WTC11 (cell line): Measurements from ENCODE around the gene FMN2. TPM values are rescaled to one million over a fixed set of nuclear protein-coding genes. Genes with fewer than 3 reads are reported as not detected.

Experiments
- ATAC-seq: fragments of 200-7000 bp; cut with Tn5 transposase; 2 replicates; pipeline ENCODE4 v1.10.0; 2021; ENCODE audit warnings: mild to moderate bottlenecking, moderate library complexity
- CTCF ChIA-PET: fragments of 300-600 bp; sonication (Branson Sonifier 250); formaldehyde crosslinking; loops from one replicate; lab custom pipeline; 2021; ENCODE audit warnings: antibody characterized with exemption; lab: Charles Lee
- POLR2A ChIA-PET: fragments of 350-600 bp; sonication (Branson Sonifier 250); formaldehyde crosslinking; loops from one replicate; lab custom pipeline; 2021; ENCODE audit warnings: antibody characterized with exemption; lab: Charles Lee
- DNase-seq: peaks from one replicate; pipeline ENCODE4 v3.0.0; 2021; ENCODE audit warnings: low spot score
- H3K27ac Mint-ChIP-seq: 2 replicates; pipeline ENCODE4 v1.8.0; 2021; ENCODE audit warnings: mixed read lengths
- H3K27me3 Mint-ChIP-seq: 2 replicates; pipeline ENCODE4 v1.8.0; 2021; ENCODE audit warnings: low read depth, mild to moderate bottlenecking, moderate library complexity, mixed read lengths
- H3K36me3 Mint-ChIP-seq: 2 replicates; pipeline ENCODE4 v1.8.0; 2021; ENCODE audit warnings: mixed read lengths
- H3K4me1 Mint-ChIP-seq: 2 replicates; pipeline ENCODE4 v1.8.0; 2022; ENCODE audit warnings: mixed read lengths
- H3K4me3 Mint-ChIP-seq: 2 replicates; pipeline ENCODE4 v1.8.0; 2021; ENCODE audit warnings: mild to moderate bottlenecking, moderate library complexity, mixed read lengths
- H3K9me3 Mint-ChIP-seq: 2 replicates; pipeline ENCODE4 v1.8.0; 2021; ENCODE audit warnings: mixed read lengths
- AFF4 ChIP-seq: sonication (generic); formaldehyde crosslinking; IDR thresholded peaks from 2 replicates; pipeline ENCODE4 v1.8.1; 2023; ENCODE audit warnings: mild to moderate bottlenecking, missing genetic modification reagents, borderline replicate concordance
- AR ChIP-seq: fragments of 250-450 bp; sonication (Bioruptor Pico); IDR thresholded peaks from 2 replicates; pipeline ENCODE4 v1.9.0; 2021; ENCODE audit warnings: mild to moderate bottlenecking
- ATF3 ChIP-seq: sonication (generic); formaldehyde crosslinking; conservative IDR thresholded peaks from 2 replicates; pipeline ENCODE4 v1.8.1; 2022; ENCODE audit warnings: mild to moderate bottlenecking, missing genetic modification reagents
- ATF6 ChIP-seq: sonication (generic); formaldehyde crosslinking; IDR thresholded peaks from 2 replicates; pipeline ENCODE4 v1.8.1; 2023; ENCODE audit warnings: mild to moderate bottlenecking, missing genetic modification reagents
- CDX4 ChIP-seq: fragments of 250-450 bp; sonication (Bioruptor Pico); IDR thresholded peaks from 2 replicates; pipeline ENCODE4 v1.9.0; 2021; ENCODE audit warnings: moderate library complexity, mild to moderate bottlenecking, inconsistent platforms, borderline replicate concordance
- ETV6 ChIP-seq: sonication (generic); formaldehyde crosslinking; IDR thresholded peaks from 2 replicates; pipeline ENCODE4 v1.8.1; 2022; ENCODE audit warnings: mild to moderate bottlenecking, missing genetic modification reagents
- FOXJ3 ChIP-seq: sonication (generic); formaldehyde crosslinking; IDR thresholded peaks from 2 replicates; pipeline ENCODE4 v1.9.0; 2021; ENCODE audit warnings: missing genetic modification reagents, mild to moderate bottlenecking, borderline replicate concordance
- GRHL2 ChIP-seq: fragments of 250-450 bp; sonication (Bioruptor Pico); IDR thresholded peaks from 2 replicates; pipeline ENCODE4 v1.8.0; 2022; ENCODE audit warnings: mild to moderate bottlenecking, moderate library complexity; ENCODE audit not compliant: insufficient replicate concordance, severe bottlenecking
- IRF1 ChIP-seq: sonication (generic); formaldehyde crosslinking; IDR thresholded peaks from 2 replicates; pipeline ENCODE4 v1.8.0; 2023; ENCODE audit warnings: missing genetic modification reagents
- IRF2 ChIP-seq: sonication (generic); formaldehyde crosslinking; IDR thresholded peaks from 2 replicates; pipeline ENCODE4 v1.8.0; 2022; ENCODE audit warnings: low read depth, missing genetic modification reagents, borderline replicate concordance
- JUN ChIP-seq: sonication (generic); formaldehyde crosslinking; IDR thresholded peaks from 2 replicates; pipeline ENCODE4 v1.8.0; 2023; ENCODE audit warnings: mild to moderate bottlenecking, missing genetic modification reagents
- NFYB ChIP-seq: sonication (generic); formaldehyde crosslinking; conservative IDR thresholded peaks from 2 replicates; pipeline ENCODE4 v1.8.0; 2022; ENCODE audit warnings: low read depth, missing genetic modification reagents
- NR2C2 ChIP-seq: sonication (generic); formaldehyde crosslinking; IDR thresholded peaks from 2 replicates; pipeline ENCODE4 v1.8.0; 2022; ENCODE audit warnings: mild to moderate bottlenecking, missing genetic modification reagents
- SOX15 ChIP-seq: fragments of 250-450 bp; sonication (Bioruptor Pico); IDR thresholded peaks from 2 replicates; pipeline ENCODE4 v1.9.0; 2021; ENCODE audit warnings: mild to moderate bottlenecking
- ZBTB43 ChIP-seq: sonication (generic); formaldehyde crosslinking; IDR thresholded peaks from 2 replicates; pipeline ENCODE4 v1.8.1; 2023; ENCODE audit warnings: mild to moderate bottlenecking, missing genetic modification reagents
- ZNF121 ChIP-seq: sonication (generic); formaldehyde crosslinking; IDR thresholded peaks from 2 replicates; pipeline ENCODE4 v1.8.0; 2023; ENCODE audit warnings: missing genetic modification reagents
- ZNF317 ChIP-seq: sonication (generic); formaldehyde crosslinking; IDR thresholded peaks from 2 replicates; pipeline ENCODE4 v1.8.1; 2023; ENCODE audit warnings: low read depth, mild to moderate bottlenecking, moderate library complexity, missing genetic modification reagents, borderline replicate concordance
- ZNF416 ChIP-seq: fragments of 250-450 bp; sonication (Bioruptor Pico); IDR thresholded peaks from 2 replicates; pipeline ENCODE4 v1.9.0; 2021; ENCODE audit warnings: mild to moderate bottlenecking, inconsistent platforms
- ZNF425 ChIP-seq: fragments of 250-450 bp; sonication (Bioruptor Pico); conservative IDR thresholded peaks from 2 replicates; pipeline ENCODE4 v1.9.0; 2021; ENCODE audit warnings: mild to moderate bottlenecking
- total RNA-seq: library from RNA; stranded (reverse); gene quantifications from 3 replicates; pipeline ENCODE4 v1.2.3, GENCODE V29; 2021

Gene FMN2
- total RNA-seq, 1 experiment from 2014 or later, result 1.8 TPM

GRCh38 chr1:240242601-240243144, 151.0 kb downstream of the FMN2 start:
- TF ChIP-seq ZBTB43 (CRISPR knock-in tag) (no peak), JUN (CRISPR knock-in tag) (no peak), ZNF317 (no peak), SOX15 (CRISPR knock-in tag) (no peak), ATF6 (CRISPR knock-in tag) (no peak), ETV6 (no peak), IRF1 (CRISPR knock-in tag) (no peak), AFF4 (CRISPR knock-in tag) (no peak), ZNF425 (CRISPR knock-in tag) (no peak), FOXJ3 (CRISPR knock-in tag) (no peak), NR2C2 (no peak), AR (no peak), ZNF416 (no peak), IRF2 (CRISPR knock-in tag) (no peak), ZNF121 (no peak), CDX4 (CRISPR knock-in tag) (no peak), GRHL2 (CRISPR knock-in tag) (no peak), ATF3 (CRISPR knock-in tag) (no peak), NFYB (CRISPR knock-in tag) (no peak)
- Mint-ChIP-seq H3K27me3 (no peaks in the 10 kb centered on the region; the same call in 1 of the 2 replicates), H3K9me3 (peaks cover 6% of the 10 kb centered on the region), H3K36me3 (no peaks in the 10 kb centered on the region), H3K4me1 (peaks cover 14% of the 10 kb centered on the region), H3K27ac (no peak overlapping the region), H3K4me3 (no peak overlapping the region)
- ATAC-seq, result no peak
- no peak for DNase-seq
- POLR2A ChIA-PET, result no interaction called here
- CTCF ChIA-PET, result no interaction called here
